Spleen (tissue), 7 donors: ENCODE results near the gene EPHB4.

Experiments
- POLR2A ChIP-seq, 3 donors: fragments of 450-650 bp; IDR thresholded peaks; one replicate each; pipeline ENCODE4 v1.5.1; 2017; ENCODE audit warnings: antibody characterized with exemption in 3 of 3, mild to moderate bottlenecking in 1 of 3
- POLR2AphosphoS5 ChIP-seq, 3 donors: sonication (generic); formaldehyde crosslinking; IDR thresholded peaks; one replicate each; pipeline ENCODE4 v1.5.1; 2017; ENCODE audit warnings: antibody characterized with exemption in 3 of 3
- TF ChIP-seq, protein P1 (sequence below), 11 experiments: fragments of 200-600 bp in 7 of 11; fragments of 450-650 bp in 4 of 11; sonication (generic) in 4 of 11; IDR thresholded peaks in 8 of 11; conservative IDR thresholded peaks in 3 of 11; 1 replicate in 7 of 11; 2 replicates in 4 of 11; pipeline versions ENCODE4 v1.4.0 to v1.8.0; 2016 to 2021; ENCODE audit warnings: antibody characterized with exemption in 11 of 11, inconsistent platforms in 4 of 11, mild to moderate bottlenecking in 1 of 11
- donor health status: DM: no; HTN: no; CAD: no; lungs with moderate emphysema.
- donor health status: DM: no; HTN: no; CAD: no.
- donor health status: DM: no; HTN: no; CAD: no.

DNA sequence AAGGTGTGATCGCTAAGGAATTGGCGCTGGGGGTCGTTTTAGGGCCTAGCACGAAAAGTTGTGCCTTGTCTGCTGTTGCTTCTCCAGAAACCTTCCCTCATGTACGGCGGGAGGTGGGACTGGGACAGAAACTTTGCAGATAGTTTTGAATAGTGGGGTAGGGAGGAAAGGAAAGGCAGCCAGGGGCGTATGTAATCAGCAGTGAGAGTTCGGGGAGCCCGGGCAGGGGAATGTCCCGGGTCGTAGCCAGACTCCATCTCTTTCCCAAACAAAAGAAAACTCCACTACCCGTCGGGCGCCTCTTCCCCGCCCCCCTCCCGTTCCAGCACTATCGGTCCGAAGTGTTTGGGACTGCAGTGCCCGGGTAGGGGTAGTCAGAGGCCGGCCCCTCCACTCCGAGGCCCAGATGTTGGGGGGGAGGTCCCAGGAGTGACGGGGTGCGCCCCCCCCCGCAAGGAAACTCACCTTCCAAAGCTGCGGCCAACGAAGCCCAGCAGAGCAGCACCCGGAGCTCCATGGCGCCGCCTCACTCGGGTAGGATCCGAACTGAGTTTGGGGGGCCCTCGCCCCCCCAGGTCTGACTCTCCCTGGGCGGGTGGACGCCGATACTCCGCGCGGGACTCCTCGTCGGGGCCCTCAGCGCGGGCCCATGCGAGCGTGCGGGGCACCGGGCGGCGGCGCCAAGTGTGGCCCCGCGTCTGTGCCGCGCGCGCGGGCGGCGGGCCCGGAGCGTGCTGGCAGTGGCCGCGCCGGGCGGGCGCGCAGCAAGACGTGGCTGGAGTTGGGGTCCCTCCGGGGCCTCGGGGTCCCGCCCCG is 601 bp downstream of the EPHB4 start:
- TF ChIP-seq, protein P1, sequence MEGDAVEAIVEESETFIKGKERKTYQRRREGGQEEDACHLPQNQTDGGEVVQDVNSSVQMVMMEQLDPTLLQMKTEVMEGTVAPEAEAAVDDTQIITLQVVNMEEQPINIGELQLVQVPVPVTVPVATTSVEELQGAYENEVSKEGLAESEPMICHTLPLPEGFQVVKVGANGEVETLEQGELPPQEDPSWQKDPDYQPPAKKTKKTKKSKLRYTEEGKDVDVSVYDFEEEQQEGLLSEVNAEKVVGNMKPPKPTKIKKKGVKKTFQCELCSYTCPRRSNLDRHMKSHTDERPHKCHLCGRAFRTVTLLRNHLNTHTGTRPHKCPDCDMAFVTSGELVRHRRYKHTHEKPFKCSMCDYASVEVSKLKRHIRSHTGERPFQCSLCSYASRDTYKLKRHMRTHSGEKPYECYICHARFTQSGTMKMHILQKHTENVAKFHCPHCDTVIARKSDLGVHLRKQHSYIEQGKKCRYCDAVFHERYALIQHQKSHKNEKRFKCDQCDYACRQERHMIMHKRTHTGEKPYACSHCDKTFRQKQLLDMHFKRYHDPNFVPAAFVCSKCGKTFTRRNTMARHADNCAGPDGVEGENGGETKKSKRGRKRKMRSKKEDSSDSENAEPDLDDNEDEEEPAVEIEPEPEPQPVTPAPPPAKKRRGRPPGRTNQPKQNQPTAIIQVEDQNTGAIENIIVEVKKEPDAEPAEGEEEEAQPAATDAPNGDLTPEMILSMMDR (IDR thresholded peaks at IDR 0.05 in 8 of 11, conservative IDR thresholded peaks at IDR 0.05 in 3 of 11) = no peak
- no peak for TF ChIP-seq POLR2A (IDR thresholded peaks at IDR 0.05)
- no peak for TF ChIP-seq POLR2AphosphoS5 (IDR thresholded peaks at IDR 0.05)
